Measurements from ENCODE around the gene PPTC7. TPM values are rescaled to one million over a fixed set of nuclear protein-coding genes. Genes with fewer than 3 reads are reported as not detected.

The PPTC7 gene
- total and polyA plus RNA-seq, 2 of the 8 experiments (the other 6 are each of a cell fraction or from before 2014, with no cell fraction given) = 8.1 to 15.9 TPM

DNA sequence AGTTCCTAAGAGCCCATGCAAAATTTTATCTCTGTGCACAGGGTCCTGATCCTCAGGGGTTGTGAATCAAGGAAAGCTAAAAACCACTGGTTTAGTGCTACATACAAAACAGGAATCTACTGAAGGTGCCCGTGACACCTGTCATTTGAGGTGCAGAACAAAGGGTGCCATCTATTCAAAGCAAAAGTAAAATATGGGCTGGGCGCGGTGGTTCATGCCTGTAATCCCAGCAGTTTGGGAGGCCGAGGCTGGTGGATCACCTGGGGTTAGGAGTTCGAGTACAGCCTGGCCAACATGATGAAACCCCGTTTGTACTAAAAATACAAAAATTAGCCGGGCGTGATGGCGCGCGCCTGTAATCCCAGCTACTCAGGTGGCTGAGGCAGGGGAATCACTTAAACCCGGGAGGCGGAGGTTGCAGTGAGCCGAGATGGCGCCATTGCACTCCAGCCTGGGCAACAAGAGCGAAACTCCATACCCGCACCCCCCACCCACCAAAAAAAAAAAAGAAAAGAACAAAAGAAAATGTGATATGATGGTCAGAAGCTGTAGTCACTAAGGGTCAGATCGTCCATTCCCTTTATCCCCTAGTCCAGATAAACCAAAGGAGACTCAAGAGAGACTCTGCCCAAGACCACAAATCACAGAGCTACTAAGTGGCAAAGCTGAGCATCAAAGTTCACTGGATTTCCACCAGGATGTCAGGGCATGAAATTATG, 3.4 kb downstream of the PPTC7 start:
- Histone ChIP-seq H2BK12ac (ENCODE audit: low read depth, low read length) (no peak overlapping the region), H3K4me3 (ENCODE audit: extremely low read depth in 1 of 4, insufficient read depth in 2 of 4, low read depth in 3 of 4, low read length in 4 of 4) (no peak overlapping the region), H2BK120ac (replicated peaks; ENCODE audit: low read depth, low read length) (no peak overlapping the region), H2BK15ac (ENCODE audit: low read length) (no peak overlapping the region), H2BK5ac (ENCODE audit: low read depth, low read length) (no peak overlapping the region), H3K79me2 (ENCODE audit: control insufficient read depth in 1 of 2, insufficient read depth in 2 of 2, low read length in 2 of 2) (peaks cover 17 to 73% of the 10 kb centered on the region in 2 experiments), H4K20me1 (replicated peaks in 1 of 2; ENCODE audit: control insufficient read depth in 1 of 2, insufficient read depth in 2 of 2, low read length in 2 of 2) (peaks cover 10 to 26% of the 10 kb centered on the region in 2 experiments), H3K27ac (ENCODE audit: low read depth, low read length) (no peak overlapping the region), H4K91ac (replicated peaks; ENCODE audit: insufficient read length, low read length) (no peak overlapping the region), H3K4me1 (replicated peaks in 1 of 4; ENCODE audit: control insufficient read depth in 3 of 4, insufficient read depth in 4 of 4, low read length in 3 of 4) (peaks cover 0 to 12% (median 7%) of the 10 kb centered on the region in 4 experiments; a peak in 5 of 7 replicates), H3K79me1 (ENCODE audit: low read depth, low read length) (peaks cover 10% of the 10 kb centered on the region), H3K23me2 (ENCODE audit: low read depth, low read length) (peaks cover 10% of the 10 kb centered on the region), H2BK20ac (ENCODE audit: low read length) (no peak overlapping the region), H3K56ac (replicated peaks; ENCODE audit: insufficient read length, low read depth, low read length) (no peak overlapping the region), H3K23ac (ENCODE audit: insufficient read length) (no peak overlapping the region), H4K8ac (ENCODE audit: extremely low read depth, insufficient read depth, low read length) (no peak overlapping the region), H3K36me3 (ENCODE audit: control insufficient read depth in 2 of 4, insufficient read depth in 4 of 4, low read length in 3 of 4) (no peaks in the 10 kb centered on the region), H2AK5ac (ENCODE audit: low read depth, low read length) (no peak overlapping the region), H3K27me3 (replicated peaks in 1 of 4; ENCODE audit: control insufficient read depth in 3 of 4, extremely low read depth in 1 of 4, insufficient read depth in 3 of 4, low read length in 3 of 4) (no peaks in the 10 kb centered on the region; a peak in 1 of 7 replicates), H3K14ac (ENCODE audit: insufficient read length) (no peak overlapping the region), H4K5ac (ENCODE audit: insufficient read length, low read depth, low read length) (no peak overlapping the region), H3K18ac (ENCODE audit: extremely low read depth, low read length) (no peak overlapping the region), H3K9ac (replicated peaks in 1 of 4; ENCODE audit: extremely low read depth in 1 of 4, low read depth in 3 of 4, low read length in 3 of 4) (no peak overlapping the region), H3K4me2 (ENCODE audit: insufficient read depth in 1 of 2, low read depth in 2 of 2, low read length in 2 of 2) (peak overlapping the region; percentile 16 to 37), H3K4ac (replicated peaks; ENCODE audit: insufficient read length, low read depth, low read length) (no peak overlapping the region), H2AFZ (ENCODE audit: low read length) (no peak overlapping the region), H3K9me3 (ENCODE audit: insufficient read depth in 2 of 2, low read depth in 1 of 2, low read length in 1 of 2) (no peaks in the 10 kb centered on the region)
- DNase-seq (ENCODE audit: low read depth in 1 of 2, low spot score in 2 of 2) (no peak), FAIRE-seq (no peak)
- WGBS, 2 experiments (ENCODE audit: extremely low coverage in 1 of 2, insufficient coverage in 1 of 2, insufficient read length in 1 of 2, insufficient replicate concordance in 2 of 2, low coverage in 1 of 2, low lambda C conversion rate in 2 of 2, missing lambda C conversion rate in 1 of 2) = 88% methylated on average over 15 of the region's 18 CpGs; no CpG with 5 or more reads in 1 of the 2 experiments
- no peak for TF ChIP-seq SIN3A (conservative IDR thresholded peaks at IDR 0.05 in 1 of 2, IDR thresholded peaks at IDR 0.05 in 1 of 2; ENCODE audit: low read depth in 1 of 2, low read length in 2 of 2)
- TF ChIP-seq JUN (IDR thresholded peaks at IDR 0.05; ENCODE audit: low read depth, low read length) = no peak
- no peak for TF ChIP-seq TAF7 (optimal IDR thresholded peaks at IDR 0.05; ENCODE audit: borderline replicate concordance, low read depth, low read length)
- TF ChIP-seq SIRT6 (IDR thresholded peaks at IDR 0.05; ENCODE audit: low read length) = no peak
- TF ChIP-seq ATF3 (IDR thresholded peaks at IDR 0.05; ENCODE audit: insufficient read depth, low read depth, low read length) = no peak
- TF ChIP-seq CEBPB (IDR thresholded peaks at IDR 0.05; ENCODE audit: low read depth, low read length) = no peak
- no peak for TF ChIP-seq JUND (IDR thresholded peaks at IDR 0.05; ENCODE audit: low read length)
- TF ChIP-seq TBP (IDR thresholded peaks at IDR 0.05; ENCODE audit: low read depth, low read length) = no peak
- TF ChIP-seq BACH1 (IDR thresholded peaks at IDR 0.05; ENCODE audit: low read length) = no peak
- TF ChIP-seq GTF2F1 (IDR thresholded peaks at IDR 0.05; ENCODE audit: borderline replicate concordance, low read depth, low read length) = no peak
- no peak for TF ChIP-seq YY1 (IDR thresholded peaks at IDR 0.05; ENCODE audit: low read depth, low read length)
- TF ChIP-seq GABPA (IDR thresholded peaks at IDR 0.05; ENCODE audit: borderline replicate concordance, insufficient read depth, low read length) = no peak
- ChIA-PET POLR2A (ENCODE audit: partially characterized antibody) (interaction anchor here (0.5 to 1.0 kb wide), 2 partner anchors 15 to 21 kb away, joined by 4 read pairs; no protein-coding TSS in a partner anchor), CTCF (ENCODE audit: partially characterized antibody) (interaction anchor here (0.5 to 2.1 kb wide), 7 partner anchors 12 to 575 kb away, joined by 3 to 10 read pairs (median 4); no protein-coding TSS in a partner anchor)
